Medulla oblongata (tissue), 1 donor: ENCODE measurements around the gene PINLYP.
A peak's percentile ranks its signal among the peaks of the same experiment; 100 is the strongest.
"Not testable (repeated sequence)": the region's sequence is repeated elsewhere in the genome, so short reads cannot be mapped to it uniquely, and the experiment has no call there.

Experiments used
- DNase-seq: peaks from one replicate; pipeline ENCODE4 v3.0.0-alpha.2; 2015; ENCODE audit errors: extremely low spot score

The PINLYP gene

DNA sequence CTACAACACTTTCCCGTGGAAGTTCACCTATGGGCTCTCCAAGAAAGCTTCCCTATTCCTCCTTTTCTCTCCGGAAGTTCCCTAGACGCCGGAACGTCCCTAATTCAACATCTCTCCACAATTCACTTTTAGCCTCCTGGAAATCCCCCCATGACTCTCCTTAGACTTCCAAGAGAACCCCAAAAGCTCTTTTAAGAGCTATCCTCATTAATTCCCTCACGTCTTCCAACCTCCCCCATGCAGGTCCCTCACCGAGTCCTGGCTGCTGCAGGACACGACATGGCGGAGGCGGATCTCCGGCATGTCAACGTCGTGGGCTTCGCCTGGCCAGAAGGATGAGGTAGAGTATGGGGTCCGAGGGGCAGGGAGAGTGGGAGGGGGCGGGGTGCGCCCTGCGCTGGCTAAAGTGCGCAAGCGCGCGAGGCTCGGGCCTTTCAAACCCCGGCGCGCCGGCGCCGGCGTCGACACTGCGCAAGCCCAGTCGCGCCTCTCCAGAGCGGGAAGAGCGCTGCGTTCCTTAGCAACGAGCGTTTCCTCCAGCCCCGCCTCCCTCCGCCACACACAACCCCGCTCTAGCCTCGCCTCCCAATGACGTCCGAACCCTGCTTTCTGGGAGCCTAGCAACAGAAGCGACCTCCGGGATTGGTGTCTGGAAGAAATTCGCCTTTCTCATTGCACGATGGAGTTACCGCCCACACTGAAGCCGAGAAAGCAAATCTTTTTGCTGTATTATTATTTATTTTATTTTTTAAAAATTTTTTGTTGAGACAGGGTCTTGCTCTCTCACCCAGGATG is at the start of gene PINLYP, which contains the start of gene XRCC1:
Gene PINLYP (plus strand): TSS at position 646 of the 795 bp plus-strand sequence. CDS start 1,391 bp downstream, outside the sequence.
Gene XRCC1 (minus strand): TSS at position 372 of the 795 bp plus-strand sequence. CDS start 69 bp downstream, at position 303.
- DNase-seq = peak; percentile 99

DNA sequence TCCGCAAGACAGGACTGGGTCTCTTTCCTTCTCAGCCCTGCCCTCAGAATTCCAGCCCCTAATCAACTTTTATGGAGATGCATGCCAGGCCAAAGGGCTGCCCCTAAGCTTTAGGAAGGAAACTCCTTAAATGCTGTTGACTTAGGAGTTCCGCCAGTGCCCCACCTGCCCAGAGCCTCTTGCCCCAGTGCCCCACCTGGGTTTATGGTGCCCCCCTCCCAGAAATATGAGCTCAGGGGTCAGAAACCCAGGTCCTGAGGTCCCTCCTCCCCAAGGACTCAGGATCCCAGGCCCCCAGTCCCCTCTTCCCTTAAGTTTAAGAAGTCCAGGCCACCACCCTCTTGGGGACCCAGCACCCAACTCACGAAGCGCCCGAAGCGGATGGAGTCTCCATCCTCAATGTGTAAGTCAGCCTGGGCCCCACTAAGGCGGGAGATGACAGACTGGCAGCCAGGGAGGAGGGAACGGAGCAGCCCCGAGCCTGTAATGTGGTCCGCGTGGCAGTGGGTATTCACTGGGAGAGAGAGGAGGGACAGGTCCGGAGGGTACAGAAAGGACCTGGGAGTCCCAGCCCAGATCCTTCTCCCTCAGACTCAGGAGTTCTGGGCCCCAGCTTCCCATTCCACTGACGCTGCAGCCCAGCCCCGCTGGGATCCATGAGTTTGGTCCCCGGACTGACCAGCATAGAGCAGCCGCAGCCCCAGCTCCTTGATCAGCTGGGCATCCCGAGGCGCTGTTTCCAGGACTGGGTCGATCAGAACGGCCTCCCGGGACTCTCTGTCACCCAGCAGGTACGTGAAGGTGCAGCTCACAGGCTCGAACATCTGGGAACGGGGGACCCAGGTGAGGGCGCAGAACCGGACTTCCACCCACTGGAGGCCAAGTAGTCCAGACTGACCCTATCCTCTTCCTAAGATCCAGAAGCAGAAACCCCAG is 49.5 kb upstream of the PINLYP start:
- no peak for DNase-seq

DNA sequence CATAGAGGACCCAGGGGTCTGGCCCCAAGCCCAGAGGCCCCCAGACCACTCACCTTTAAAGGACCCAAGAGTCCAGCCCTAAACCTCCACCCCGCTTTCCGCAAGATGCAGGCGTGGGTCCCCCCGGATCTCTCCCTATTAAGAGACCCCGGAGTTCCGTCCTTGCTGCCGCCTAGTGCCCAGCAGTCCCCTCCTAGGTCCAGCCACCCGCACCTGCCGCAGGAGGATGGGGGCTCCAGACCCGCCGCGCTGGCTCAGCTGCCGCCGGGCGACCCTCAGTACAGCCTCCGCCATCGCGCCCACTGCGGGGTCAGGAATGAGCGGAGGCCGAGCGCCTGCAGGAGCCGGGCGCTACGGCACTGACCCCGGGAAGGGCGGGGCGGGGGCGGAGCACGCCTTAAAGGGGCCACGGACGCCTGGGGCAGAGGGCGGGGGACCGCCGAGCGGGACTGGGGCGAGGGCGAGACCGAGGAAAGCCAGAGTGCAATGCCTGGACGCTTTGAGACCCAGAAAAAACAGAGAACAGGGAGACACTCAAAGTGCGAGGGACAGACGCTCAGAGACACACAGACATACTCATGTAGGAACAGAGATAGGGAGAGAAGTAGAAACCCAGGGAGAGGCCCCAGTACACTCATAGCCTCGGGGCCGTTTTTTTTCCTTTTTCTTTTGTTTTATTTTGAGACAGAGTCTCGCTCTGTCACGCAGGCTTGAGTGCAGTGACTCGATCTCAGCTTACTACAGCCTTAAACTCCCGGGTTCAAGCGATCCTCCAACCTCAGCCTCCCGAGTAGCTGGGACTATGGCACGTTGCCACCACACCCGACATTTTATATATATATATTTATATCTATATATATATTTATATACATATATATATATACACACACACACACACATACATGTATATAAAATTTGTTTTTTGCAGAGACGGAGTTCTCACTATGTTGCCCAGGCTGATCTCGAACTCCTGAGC is 48.4 kb upstream of the PINLYP start, which contains the start of gene ETHE1:
Gene ETHE1 (minus strand): TSS at position 318 of the 976 bp plus-strand sequence. CDS start 24 bp downstream, at position 294.
- peak; percentile 80 for DNase-seq

- no peak for DNase-seq
Observed at GRCh38 chr19:43527860-43528622, 47.6 kb upstream of the PINLYP start.

DNA sequence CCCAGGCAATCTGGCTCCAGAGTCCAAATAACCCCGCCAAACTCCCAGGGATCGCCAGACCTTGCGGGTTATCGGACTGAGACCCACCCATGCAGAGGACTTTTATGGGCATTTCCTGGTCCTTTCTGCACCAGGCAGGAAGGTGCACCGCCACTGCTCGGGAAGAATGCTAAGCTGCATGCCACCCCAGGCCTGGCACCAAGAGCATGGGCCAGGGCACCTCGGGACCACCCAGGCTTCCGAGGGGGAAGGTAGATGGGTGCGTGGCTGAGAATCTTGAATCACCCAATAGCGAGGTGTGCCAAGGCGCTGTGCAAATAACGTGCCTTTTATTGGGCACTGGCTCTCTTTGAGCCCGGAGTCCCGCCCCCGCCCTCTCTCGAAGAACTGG is 43.0 kb upstream of the PINLYP start:
- DNase-seq = no peak

- peak; percentile 95 for DNase-seq
Observed at GRCh38 chr19:43532962-43533545, 42.5 kb upstream of the PINLYP start, which contains the start of gene ZNF575. ZNF575 (plus strand) TSS chr19:43533188; CDS start chr19:43534423, 1,235 bp downstream.

GRCh38 chr19:43533546-43534304 is 41.9 kb upstream of the PINLYP start:
- DNase-seq = peak; percentile 96

- DNase-seq = no peak
Observed at GRCh38 chr19:43534305-43534815, 41.2 kb upstream of the PINLYP start.

GRCh38 chr19:43534816-43535761 is 40.5 kb upstream of the PINLYP start:
- peak; percentile 76 for DNase-seq

GRCh38 chr19:43538922-43539321 is 36.7 kb upstream of the PINLYP start:
- no peak for DNase-seq

DNA sequence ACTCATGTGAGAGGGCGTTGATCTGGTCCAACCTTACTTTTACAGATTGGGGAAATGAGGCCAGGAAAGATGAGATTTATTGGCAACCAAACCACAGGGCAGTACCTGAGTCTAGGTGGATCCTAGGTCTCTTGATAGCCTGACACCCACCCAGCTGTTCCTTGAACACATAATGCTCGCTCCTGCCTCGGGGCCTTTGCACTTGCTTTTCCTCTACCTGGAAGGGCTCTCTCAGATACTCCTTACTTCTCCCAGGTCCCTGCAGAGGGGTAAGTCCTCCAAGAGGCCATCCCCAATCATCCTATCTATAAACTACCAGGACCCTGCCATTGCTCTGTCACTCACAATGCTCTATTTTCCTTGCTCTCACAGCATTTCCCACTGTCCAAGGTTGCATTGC is 35.2 kb upstream of the PINLYP start:
- DNase-seq = no peak

DNA sequence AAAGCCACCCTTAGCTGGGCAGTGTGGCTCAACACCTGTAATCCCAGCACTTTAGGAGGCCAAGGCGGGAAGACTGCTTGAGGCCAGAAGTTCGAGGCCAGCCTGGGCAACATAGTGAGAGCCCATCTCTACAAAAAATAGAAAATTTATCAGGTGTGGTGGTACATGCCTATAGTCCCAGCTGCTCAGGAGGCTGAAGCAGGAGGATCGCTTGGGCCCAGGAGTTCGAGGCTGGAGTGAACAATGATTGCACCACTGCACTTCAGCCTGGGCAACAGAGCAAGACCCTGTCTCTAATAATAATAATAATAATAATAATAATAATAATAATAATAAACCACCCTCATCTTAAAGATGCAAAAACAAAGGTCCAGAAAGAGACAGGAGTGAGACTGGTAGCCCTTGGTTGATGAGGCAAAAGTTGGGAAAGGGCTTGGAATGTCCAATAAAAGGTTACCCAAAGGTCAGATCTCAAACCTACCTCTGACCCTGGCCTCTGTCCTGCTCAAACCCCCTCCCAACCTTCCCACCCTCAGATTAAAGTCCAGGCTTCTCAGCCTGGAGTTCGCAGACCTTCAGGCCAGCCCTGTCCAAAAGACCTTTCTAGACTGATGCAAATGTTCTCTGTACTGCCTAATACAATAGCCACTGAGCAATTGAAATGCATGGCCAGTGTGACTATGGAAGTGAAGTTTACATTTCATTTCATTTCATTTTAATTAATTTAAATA is 33.5 kb upstream of the PINLYP start:
- DNase-seq = no peak

GRCh38 chr19:43544077-43544476 is 31.5 kb upstream of the PINLYP start:
- no peak for DNase-seq

DNA sequence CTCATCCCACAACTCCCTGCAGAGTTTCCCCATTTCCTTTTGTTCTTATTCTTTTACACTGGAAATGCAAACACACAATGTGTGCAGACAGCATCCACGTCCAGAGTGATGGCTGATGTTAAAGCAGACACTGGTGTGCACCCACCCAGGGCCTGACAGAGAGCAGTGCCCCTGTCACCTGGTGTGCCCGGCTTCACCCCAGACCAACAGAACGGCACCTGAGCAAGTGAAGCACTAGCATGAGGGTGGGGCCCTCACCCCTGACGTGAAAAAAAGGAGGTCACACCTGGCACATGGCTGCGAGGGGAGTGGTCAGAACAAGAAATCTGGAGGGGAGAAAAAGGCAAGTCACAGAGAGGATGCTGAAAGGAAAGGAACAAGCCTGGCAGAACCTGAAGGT is 30.3 kb upstream of the PINLYP start:
- no peak for DNase-seq

GRCh38 chr19:43545981-43546380 is 29.6 kb upstream of the PINLYP start:
- DNase-seq = no peak

DNA sequence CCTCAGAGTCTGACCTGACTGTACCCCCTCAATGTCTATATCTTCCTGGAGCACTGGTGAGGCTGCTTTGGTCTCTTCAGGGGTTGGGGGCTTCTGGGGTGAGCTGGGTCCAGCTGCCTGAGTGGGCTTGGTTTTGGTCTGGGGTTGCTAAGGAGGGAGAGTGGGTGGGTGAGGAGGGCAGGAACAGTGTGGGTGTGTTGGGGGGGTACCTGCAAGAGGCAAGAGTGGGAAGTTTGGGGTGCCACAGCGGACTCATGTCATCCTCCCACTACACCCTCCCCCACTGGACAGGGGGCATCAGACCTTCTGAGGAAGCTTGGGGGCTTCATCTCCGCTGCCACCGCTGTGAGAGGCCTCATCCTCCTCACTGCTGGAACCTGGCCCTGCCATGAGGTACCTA is 29.0 kb upstream of the PINLYP start:
- no peak for DNase-seq

DNA sequence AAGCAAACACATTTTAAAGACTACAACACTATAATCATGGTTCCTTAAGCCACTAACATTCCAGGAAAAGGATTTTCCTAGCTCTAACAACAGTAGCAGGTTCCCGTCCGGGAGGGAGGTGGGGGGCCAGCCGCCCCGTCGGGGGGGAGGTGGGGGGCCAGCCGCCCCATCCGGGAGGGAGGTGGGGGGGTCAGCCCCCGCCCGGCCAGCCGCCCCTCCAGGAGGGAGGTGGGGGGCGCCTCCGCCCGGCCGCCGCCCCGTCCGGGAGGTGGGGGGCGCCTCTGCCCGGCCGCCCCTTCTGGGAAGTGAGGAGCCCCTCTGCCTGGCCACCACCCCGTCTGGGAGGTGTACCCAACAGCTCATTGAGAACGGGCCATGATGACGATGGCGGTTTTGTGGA is 27.7 kb upstream of the PINLYP start:
- DNase-seq = not testable (repeated sequence)
